ENCODE data around the gene MAP2K1. TPM values are rescaled to one million over a fixed set of nuclear protein-coding genes. Genes with fewer than 3 reads are reported as not detected.
"Not testable (repeated sequence)": the region's sequence is repeated elsewhere in the genome, so short reads cannot be mapped to it uniquely, and the experiment has no call there.

The MAP2K1 gene
- 20.2 TPM for polyA plus RNA-seq (2013)

GRCh38 chr15:66386204-66387123 is at the start of gene MAP2K1:
Gene MAP2K1, plus strand, starts transcription at chr15:66386912. Its CDS starts 436 bp downstream, at chr15:66387348.
- CTCF ChIA-PET, result interaction anchor here (0.8 to 4.7 kb wide), 8 partner anchors 8 to 114 kb away, joined by 3 to 42 read pairs (median 4); partner anchors contain the start of gene SNAPC5
- Histone ChIP-seq H3K27ac (ENCODE audit: insufficient read depth in 1 of 2, low read depth in 1 of 2, low read length in 2 of 2, poor library complexity in 1 of 2, severe bottlenecking in 2 of 2) (peak within 1 kb of the TSS; percentile 59 to 84), H3K4me1 (ENCODE audit: control extremely low read depth in 1 of 4, control insufficient read depth in 4 of 4, insufficient read depth in 4 of 4, low read length in 3 of 4) (peaks cover 19 to 46% (median 31%) of the 10 kb centered on the region in 4 experiments), H3K36me3 (ENCODE audit: control insufficient read depth in 4 of 4, insufficient read depth in 4 of 4, low read length in 3 of 4) (no peaks in the 10 kb centered on the region), H3K9me3 (ENCODE audit: control extremely low read depth in 1 of 5, control insufficient read depth in 4 of 5, insufficient read depth in 2 of 5, low read depth in 1 of 5, low read length in 4 of 5) (no peaks in the 10 kb centered on the region), H3K27me3 (replicated peaks in 2 of 5; ENCODE audit: control insufficient read depth in 4 of 5, insufficient read depth in 5 of 5, low read length in 4 of 5) (no peaks in the 10 kb centered on the region), H3K4me3 (ENCODE audit: control insufficient read depth in 1 of 7, extremely low read depth in 1 of 7, insufficient read depth in 4 of 7, low read depth in 2 of 7, low read length in 6 of 7) (peak within 1 kb of the TSS; percentile 59 to 90 (median 88))
- DNase-seq, result peak; percentile 97 to 98 (median 98)
- 6% methylated on average over 53 of the region's 69 CpGs for WGBS (ENCODE audit: insufficient coverage)
- POLR2A ChIA-PET, result interaction anchor here (0.6 to 1.3 kb wide), 3 partner anchors 65 to 113 kb away, joined by 3 to 7 read pairs (median 4); partner anchors contain the start of gene SNAPC5

DNA sequence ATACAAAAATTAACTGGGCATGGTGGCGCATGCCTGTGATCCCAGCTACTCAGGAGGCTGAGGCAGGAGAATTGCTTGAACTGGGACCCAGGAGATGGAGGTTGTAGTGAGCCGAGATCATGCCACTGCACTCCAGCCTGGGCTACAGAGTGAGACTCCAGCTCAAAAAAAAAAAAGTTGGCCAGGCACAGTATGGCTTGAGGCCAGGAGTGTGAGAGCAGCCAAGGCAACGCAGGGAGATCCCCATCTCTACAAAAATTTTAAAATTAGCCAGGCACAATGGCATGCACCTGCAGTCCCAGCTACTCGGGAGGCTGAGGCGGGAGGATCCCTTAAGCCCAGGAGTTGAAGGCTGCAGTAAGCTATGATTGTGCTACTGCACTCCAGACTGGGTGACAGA is 38.2 kb upstream of the MAP2K1 start:
- H3K36me3 ChIP-seq (ENCODE audit: control insufficient read depth in 4 of 4, insufficient read depth in 4 of 4, low read length in 3 of 4), result peaks cover 3 to 58% (median 36%) of the 10 kb centered on the region in 4 experiments
- H3K4me3 ChIP-seq (ENCODE audit: control insufficient read depth in 1 of 7, extremely low read depth in 1 of 7, insufficient read depth in 4 of 7, low read depth in 2 of 7, low read length in 6 of 7); H3K27me3 ChIP-seq (replicated peaks in 2 of 5; ENCODE audit: control insufficient read depth in 4 of 5, insufficient read depth in 5 of 5, low read length in 4 of 5); H3K27ac ChIP-seq (ENCODE audit: insufficient read depth in 1 of 2, low read depth in 1 of 2, low read length in 2 of 2, poor library complexity in 1 of 2, severe bottlenecking in 2 of 2); DNase-seq; H3K4me1 ChIP-seq (ENCODE audit: control extremely low read depth in 1 of 4, control insufficient read depth in 4 of 4, insufficient read depth in 4 of 4, low read length in 3 of 4); H3K9me3 ChIP-seq (ENCODE audit: control extremely low read depth in 1 of 5, control insufficient read depth in 4 of 5, insufficient read depth in 2 of 5, low read depth in 1 of 5, low read length in 4 of 5); CTCF ChIA-PET: not testable (repeated sequence)
- POLR2A ChIA-PET, result interaction anchor here (0.7 kb wide), 1 partner anchor 1273 kb away, joined by 3 read pairs; no protein-coding TSS in a partner anchor
- 50% methylated on average over 4 of the region's 5 CpGs for WGBS (ENCODE audit: insufficient coverage)

GRCh38 chr15:66356077-66356358 is 30.7 kb upstream of the MAP2K1 start:
- peaks cover 0 to 14% (median 6%) of the 10 kb centered on the region in 4 experiments for H3K36me3 ChIP-seq (ENCODE audit: control insufficient read depth in 4 of 4, insufficient read depth in 4 of 4, low read length in 3 of 4)
- H3K4me1 ChIP-seq (ENCODE audit: control extremely low read depth in 1 of 4, control insufficient read depth in 4 of 4, insufficient read depth in 4 of 4, low read length in 3 of 4), result peaks cover 4 to 20% (median 15%) of the 10 kb centered on the region in 4 experiments
- H3K4me3 ChIP-seq (ENCODE audit: control insufficient read depth in 1 of 7, extremely low read depth in 1 of 7, insufficient read depth in 4 of 7, low read depth in 2 of 7, low read length in 6 of 7), result peak overlapping the region; percentile 67 to 94 (median 87)
- H3K27me3 ChIP-seq (replicated peaks in 2 of 5; ENCODE audit: control insufficient read depth in 4 of 5, insufficient read depth in 5 of 5, low read length in 4 of 5), result no peaks in the 10 kb centered on the region
- CTCF ChIA-PET, result interaction anchor here (3.3 kb wide), 1 partner anchor 142 kb away, joined by 19 read pairs; the partner anchor contains the start of gene SNAPC5
- no peaks in the 10 kb centered on the region for H3K9me3 ChIP-seq (ENCODE audit: control extremely low read depth in 1 of 5, control insufficient read depth in 4 of 5, insufficient read depth in 2 of 5, low read depth in 1 of 5, low read length in 4 of 5)
- 0% methylated on average over 12 of the region's 12 CpGs for WGBS (ENCODE audit: insufficient coverage)
- POLR2A ChIA-PET, result interaction anchor here (0.6 to 1.4 kb wide), 2 partner anchors 55 to 143 kb away, joined by 4 read pairs; no protein-coding TSS in a partner anchor
- H3K27ac ChIP-seq (ENCODE audit: insufficient read depth in 1 of 2, low read depth in 1 of 2, low read length in 2 of 2, poor library complexity in 1 of 2, severe bottlenecking in 2 of 2), result peak overlapping the region; percentile 54 to 82
- no peak for DNase-seq

DNA sequence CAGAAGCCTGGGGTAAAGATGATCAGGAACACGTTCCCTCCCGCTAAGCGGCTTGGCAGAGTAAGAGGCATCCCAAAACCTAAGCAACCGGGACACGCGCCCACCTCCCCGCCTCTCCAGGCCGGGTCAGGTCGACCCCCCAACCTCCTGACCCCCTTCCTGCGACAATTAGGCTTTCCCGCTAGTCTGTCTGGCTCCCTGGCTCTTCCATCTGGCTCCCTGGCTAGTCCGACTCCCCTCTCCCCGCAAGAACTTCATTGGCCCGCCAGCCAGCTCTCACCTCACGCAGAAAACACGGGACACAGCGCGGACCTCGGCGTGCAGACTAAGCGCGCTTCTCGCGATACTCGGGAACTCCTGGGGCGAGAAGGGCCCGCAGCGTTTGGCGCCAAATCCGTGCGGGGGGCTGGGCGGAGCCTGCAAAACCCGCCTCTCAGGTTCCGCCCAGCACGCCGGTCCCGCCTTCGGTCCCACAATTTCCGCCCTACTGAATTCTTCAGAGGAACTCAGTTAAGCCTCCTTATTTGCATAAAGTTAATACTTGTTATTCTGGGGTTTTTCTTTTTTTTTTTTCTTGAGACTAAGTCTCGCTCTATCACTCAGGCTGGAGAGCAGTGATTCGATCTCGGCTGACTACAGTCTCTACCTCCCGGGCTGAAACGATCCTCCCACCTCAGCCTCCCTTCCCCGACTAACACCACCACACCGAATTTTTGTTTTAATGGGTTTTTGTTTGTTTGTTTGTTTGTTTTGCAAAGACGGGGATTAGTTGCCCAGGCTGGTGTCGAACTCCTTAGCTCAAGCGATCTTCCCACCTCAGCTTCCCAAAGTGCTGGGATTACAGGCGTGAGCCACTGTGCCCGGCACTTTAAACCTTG is 30.1 kb upstream of the MAP2K1 start, which contains the start of gene TIPIN:
Gene TIPIN, minus strand, starts transcription at position 327 of the 878 bp plus-strand sequence. CDS start 3,738 bp downstream, outside the sequence.
- no peaks in the 10 kb centered on the region for H3K27me3 ChIP-seq (replicated peaks in 2 of 5; ENCODE audit: control insufficient read depth in 4 of 5, insufficient read depth in 5 of 5, low read length in 4 of 5)
- DNase-seq, result peak; percentile 98 to 99 (median 98)
- H3K27ac ChIP-seq (ENCODE audit: insufficient read depth in 1 of 2, low read depth in 1 of 2, low read length in 2 of 2, poor library complexity in 1 of 2, severe bottlenecking in 2 of 2), result peak within 1 kb of the TSS; percentile 54 to 82
- ChIA-PET CTCF (interaction anchor here (1.7 kb wide), 1 partner anchor 13 kb away, joined by 4 read pairs; no protein-coding TSS in a partner anchor), POLR2A (interaction anchor here (0.6 to 1.4 kb wide), 2 partner anchors 54 to 142 kb away, joined by 4 read pairs; no protein-coding TSS in a partner anchor)
- peaks cover 4 to 20% (median 15%) of the 10 kb centered on the region in 4 experiments for H3K4me1 ChIP-seq (ENCODE audit: control extremely low read depth in 1 of 4, control insufficient read depth in 4 of 4, insufficient read depth in 4 of 4, low read length in 3 of 4)
- peaks cover 0 to 11% (median 5%) of the 10 kb centered on the region in 4 experiments for H3K36me3 ChIP-seq (ENCODE audit: control insufficient read depth in 4 of 4, insufficient read depth in 4 of 4, low read length in 3 of 4)
- H3K9me3 ChIP-seq (ENCODE audit: control extremely low read depth in 1 of 5, control insufficient read depth in 4 of 5, insufficient read depth in 2 of 5, low read depth in 1 of 5, low read length in 4 of 5), result no peaks in the 10 kb centered on the region
- peak within 1 kb of the TSS; percentile 67 to 94 (median 87) for H3K4me3 ChIP-seq (ENCODE audit: control insufficient read depth in 1 of 7, extremely low read depth in 1 of 7, insufficient read depth in 4 of 7, low read depth in 2 of 7, low read length in 6 of 7)
- WGBS (ENCODE audit: insufficient coverage), result 6% methylated on average over 33 of the region's 51 CpGs

DNA sequence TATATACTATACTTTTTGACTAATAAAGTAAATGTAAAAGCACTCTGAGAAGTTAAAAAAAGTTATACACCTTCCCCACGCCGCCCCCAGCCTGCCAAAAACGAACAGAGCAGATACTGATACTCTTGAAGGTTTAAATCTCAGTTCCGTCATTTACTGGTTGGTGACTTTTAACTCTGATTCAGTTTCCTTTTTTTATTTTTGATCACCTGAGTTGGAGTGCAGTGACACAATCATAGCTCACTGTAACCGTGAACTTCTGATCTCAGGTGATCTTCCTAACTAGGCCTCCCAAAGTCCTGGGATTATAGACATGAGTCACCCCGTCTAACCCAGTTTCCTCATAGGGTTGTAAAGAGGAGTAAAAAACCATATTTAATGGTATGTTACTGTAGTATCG is 27.0 kb upstream of the MAP2K1 start:
- Histone ChIP-seq H3K4me3 (ENCODE audit: control insufficient read depth in 1 of 7, extremely low read depth in 1 of 7, insufficient read depth in 4 of 7, low read depth in 2 of 7, low read length in 6 of 7) (no peak overlapping the region), H3K36me3 (ENCODE audit: control insufficient read depth in 4 of 4, insufficient read depth in 4 of 4, low read length in 3 of 4) (no peaks in the 10 kb centered on the region), H3K27ac (ENCODE audit: insufficient read depth in 1 of 2, low read depth in 1 of 2, low read length in 2 of 2, poor library complexity in 1 of 2, severe bottlenecking in 2 of 2) (no peak overlapping the region), H3K9me3 (ENCODE audit: control extremely low read depth in 1 of 5, control insufficient read depth in 4 of 5, insufficient read depth in 2 of 5, low read depth in 1 of 5, low read length in 4 of 5) (no peaks in the 10 kb centered on the region), H3K4me1 (ENCODE audit: control extremely low read depth in 1 of 4, control insufficient read depth in 4 of 4, insufficient read depth in 4 of 4, low read length in 3 of 4) (peaks cover 4 to 15% (median 13%) of the 10 kb centered on the region in 4 experiments), H3K27me3 (replicated peaks in 2 of 5; ENCODE audit: control insufficient read depth in 4 of 5, insufficient read depth in 5 of 5, low read length in 4 of 5) (no peaks in the 10 kb centered on the region)
- ChIA-PET CTCF (no interaction called here), POLR2A (no interaction called here)
- DNase-seq, result no peak
- 98% methylated on average over 5 of the region's 7 CpGs for WGBS (ENCODE audit: insufficient coverage)

DNA sequence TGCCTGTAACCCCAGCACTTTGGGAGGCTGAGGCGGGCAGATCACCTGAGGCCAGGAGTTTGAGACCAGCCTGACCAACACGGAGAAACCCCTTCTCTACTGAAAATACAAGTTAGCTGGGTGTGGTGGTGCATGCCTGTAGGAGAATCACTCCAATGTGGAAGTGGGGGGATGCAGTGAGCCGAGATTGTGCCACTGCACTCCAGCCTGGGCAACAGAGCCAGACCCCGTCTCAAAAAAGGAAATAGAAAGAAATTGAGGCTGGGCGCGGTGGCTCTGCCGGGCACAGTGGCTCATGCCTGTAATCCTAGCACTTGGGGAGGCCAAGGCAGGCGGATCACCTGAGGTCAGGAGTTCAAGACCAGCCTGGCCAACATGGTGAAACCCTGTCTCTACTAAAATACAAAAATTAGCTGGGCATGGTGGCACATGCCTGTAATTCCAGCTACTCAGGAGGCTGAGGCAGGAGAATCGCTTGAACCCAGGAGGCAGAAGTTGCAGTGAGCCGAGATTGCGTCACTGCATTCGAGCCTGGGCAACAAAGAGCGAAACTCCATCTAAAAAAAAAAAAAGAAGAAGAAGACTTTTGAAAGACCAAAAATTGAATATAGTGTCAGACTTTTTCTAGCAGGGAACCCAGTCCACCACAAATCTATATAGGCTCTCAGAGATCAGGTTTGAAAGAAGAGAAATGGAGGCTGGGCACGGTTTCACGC is 24.8 kb upstream of the MAP2K1 start:
- H3K27ac ChIP-seq (ENCODE audit: insufficient read depth in 1 of 2, low read depth in 1 of 2, low read length in 2 of 2, poor library complexity in 1 of 2, severe bottlenecking in 2 of 2); H3K27me3 ChIP-seq (replicated peaks in 2 of 5; ENCODE audit: control insufficient read depth in 4 of 5, insufficient read depth in 5 of 5, low read length in 4 of 5); CTCF ChIA-PET; POLR2A ChIA-PET; H3K9me3 ChIP-seq (ENCODE audit: control extremely low read depth in 1 of 5, control insufficient read depth in 4 of 5, insufficient read depth in 2 of 5, low read depth in 1 of 5, low read length in 4 of 5); H3K36me3 ChIP-seq (ENCODE audit: control insufficient read depth in 4 of 4, insufficient read depth in 4 of 4, low read length in 3 of 4); DNase-seq; H3K4me1 ChIP-seq (ENCODE audit: control extremely low read depth in 1 of 4, control insufficient read depth in 4 of 4, insufficient read depth in 4 of 4, low read length in 3 of 4); H3K4me3 ChIP-seq (ENCODE audit: control insufficient read depth in 1 of 7, extremely low read depth in 1 of 7, insufficient read depth in 4 of 7, low read depth in 2 of 7, low read length in 6 of 7): not testable (repeated sequence)
- over 99% methylated on average over 7 of the region's 15 CpGs for WGBS (ENCODE audit: insufficient coverage)

Measured in common myeloid progenitor, CD34-positive (primary cell).